Heart left ventricle (tissue), 16 donors: ENCODE measurements around the gene PRKAB2. TPM values are rescaled to one million over a fixed set of nuclear protein-coding genes. Genes with fewer than 3 reads are reported as not detected.

Experiments
- ATAC-seq, 4 donors: fragments of 200-7000 bp; cut with Tn5 transposase; one replicate each; pipeline ENCODE4 v1.9.1; 2020 to 2022; ENCODE audit warnings: moderate library complexity in 4 of 4, mild to moderate bottlenecking in 3 of 4, moderate number of reproducible peaks in 1 of 4
- DNase-seq, 5 donors: peaks; one replicate each; pipeline ENCODE4 v3.0.0-alpha.2; 2020
- H3K27ac ChIP-seq, 12 donors: fragments of 200-600 bp; sonication (generic) in 4 of 12; one replicate each; pipeline versions ENCODE4 v1.5.0 to v1.8.0; 2016 to 2022; ENCODE audit warnings: mild to moderate bottlenecking in 2 of 12
- H3K27me3 ChIP-seq, 9 donors: fragments of 200-600 bp; sonication (generic) in 2 of 9; one replicate each; pipeline versions ENCODE4 v1.5.1 to v1.8.0; 2016 to 2022; ENCODE audit warnings: mild to moderate bottlenecking in 3 of 9
- H3K36me3 ChIP-seq, 9 donors: fragments of 200-600 bp; sonication (generic) in 2 of 9; one replicate each; pipeline versions ENCODE4 v1.5.0 to v1.8.0; 2018 to 2022; ENCODE audit warnings: mild to moderate bottlenecking in 2 of 9
- H3K4me1 ChIP-seq, 12 donors: fragments of 200-600 bp; sonication (generic) in 4 of 12; one replicate each; pipeline versions ENCODE4 v1.5.0 to v1.8.0; 2016 to 2022; ENCODE audit warnings: mild to moderate bottlenecking in 3 of 12
- H3K4me3 ChIP-seq, 12 donors: fragments of 200-600 bp; sonication (generic) in 4 of 12; one replicate each; pipeline versions ENCODE4 v1.5.0 to v1.8.0; 2017 to 2022; ENCODE audit warnings: mild to moderate bottlenecking in 9 of 12, moderate library complexity in 4 of 12
- H3K9me3 ChIP-seq, 12 donors: fragments of 200-600 bp; sonication (generic) in 4 of 12; one replicate each; pipeline versions ENCODE4 v1.5.0 to v1.8.0; 2016 to 2022; ENCODE audit warnings: mild to moderate bottlenecking in 1 of 12
- POLR2A ChIP-seq, 2 donors: fragments of 450-650 bp; IDR thresholded peaks; one replicate each; pipeline ENCODE4 v1.6.1; 2017; ENCODE audit warnings: antibody characterized with exemption in 2 of 2, mild to moderate bottlenecking in 2 of 2, moderate library complexity in 2 of 2
- WGBS, 4 donors: extraction: QIAGEN DNeasy Blood & Tissue Kit in 2 of 4; methylation state at CpG; one replicate each; pipeline versions ENCODE4 v1.1.5 to v1.1.7; 2013 to 2018; 5-methylcytosine and 5-hydroxymethylcytosine counted together
- intact Hi-C, 10 donors: fragments of 100-400 bp; cut with DNase I; formaldehyde crosslinking; loops; one replicate each; pipeline versions ENCODE4 v1.11.1 to v1.14.2; 2022
- polyA plus RNA-seq, 2 donors: library from polyadenylated mRNA; stranded (reverse); fragments of 200-250 nt; gene quantifications; one replicate each; pipeline ENCODE4 v1.2.3, GENCODE V29; 2013
- total RNA-seq, 9 donors: library from RNA; depleted of rRNA in 2 of 9; stranded (reverse); fragments of >200 nt in 2 of 9; fragmentation: NEBNext Ultra II Directional in 3 of 9; extraction: Animal tissue kit (Norgen Biotek cat#: 25700) in 3 of 9; gene quantifications; one replicate each; pipeline versions ENCODE4 v1.1.0 to v1.2.4, GENCODE V29; 2016 to 2023
- TF ChIP-seq, protein P1 (sequence below), 12 donors: fragments of 200-600 bp; sonication (generic) in 4 of 12; IDR thresholded peaks; one replicate each; pipeline versions ENCODE4 v1.5.0 to v1.8.0; 2018 to 2022; ENCODE audit warnings: antibody characterized with exemption in 12 of 12, mild to moderate bottlenecking in 5 of 12
- donor health status: ischemic (EF 13 %, LVEDD 7.1; RV severe dilation, severe dysfunction).
- donor health status: healthy with polysubstance abuse.
- donor health status: DM: no; HTN: yes; CAD: no.
- donor health status: DM: no; HTN: no; CAD: no.
- donor health status: ischemic (EF 25% LVEDD 6.9; RV normal size, moderate dysfunction).
- donor health status: ischemic (EF 25% LVEDD 5.7; RV mildly dilated, moderate dysfunction).
- donor health status: healthy.
- donor health status: DM: yes; HTN: yes; CAD: no.
- donor health status: ischemic (EF 35%, LVEDD 5.7; RV mildly dilated, moderate dysfunction).
- donor health status: nonischemic (EF 11% LVEDD 7.7; RV severe dilation, severe dysfunction).
- donor health status: DM: yes; HTN: yes; CAD: no.
- donor health status: PGD.
- donor health status: ischemic (EF 29% LVEDD 5.4; RV normal size, mild dysfunction).
- donor health status: nonischemic (EF 23%, LVEDD 6.1; RV moderate dilation, normal function).

Gene PRKAB2
- total and polyA plus RNA-seq, 11 donors = 6.7 to 43.2 (median 27.5) TPM

DNA sequence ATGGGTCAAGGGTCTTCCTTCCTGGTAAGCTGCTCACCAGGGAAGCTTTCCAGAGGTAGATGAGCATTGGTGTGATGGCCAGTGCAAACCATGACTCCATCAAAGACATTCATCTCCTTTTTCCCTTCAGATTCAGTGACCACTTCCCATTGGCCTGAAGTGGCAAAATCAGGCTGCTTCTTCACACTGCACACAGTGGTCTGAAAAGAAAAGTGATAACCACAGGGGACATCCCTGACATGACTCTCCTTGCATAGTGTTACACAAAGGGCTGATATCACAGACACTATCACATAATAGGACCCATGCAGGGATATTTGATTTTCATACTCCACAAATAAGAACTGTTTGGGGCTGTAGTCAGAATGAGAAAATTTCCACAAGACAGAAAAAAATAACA, 41.0 kb upstream of the PRKAB2 start:
- H3K9me3 ChIP-seq = no peaks in the 10 kb centered on the region
- ATAC-seq = no peak

DNA sequence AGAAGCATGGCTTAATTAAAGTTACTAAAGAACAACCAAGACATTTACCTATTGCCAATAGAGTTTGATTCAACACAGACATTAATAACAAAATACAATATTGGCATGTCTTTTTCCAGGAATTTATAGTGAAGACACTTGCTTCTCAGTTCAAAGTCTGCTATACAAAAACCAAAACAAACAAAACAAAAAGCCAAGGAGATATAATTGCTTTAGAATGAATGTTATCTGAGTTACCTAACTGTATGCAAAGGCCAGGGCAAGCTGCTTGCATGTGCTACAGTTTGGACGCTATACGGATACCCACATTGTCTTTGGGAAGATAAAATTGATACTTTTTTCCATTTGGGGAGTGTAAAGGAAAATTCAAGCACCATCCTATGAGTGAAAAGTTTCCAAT, 39.3 kb upstream of the PRKAB2 start:
- ATAC-seq (no peak), DNase-seq (no peak)
- no peak for TF ChIP-seq POLR2A (IDR thresholded peaks at IDR 0.05)
- TF ChIP-seq, protein P1, sequence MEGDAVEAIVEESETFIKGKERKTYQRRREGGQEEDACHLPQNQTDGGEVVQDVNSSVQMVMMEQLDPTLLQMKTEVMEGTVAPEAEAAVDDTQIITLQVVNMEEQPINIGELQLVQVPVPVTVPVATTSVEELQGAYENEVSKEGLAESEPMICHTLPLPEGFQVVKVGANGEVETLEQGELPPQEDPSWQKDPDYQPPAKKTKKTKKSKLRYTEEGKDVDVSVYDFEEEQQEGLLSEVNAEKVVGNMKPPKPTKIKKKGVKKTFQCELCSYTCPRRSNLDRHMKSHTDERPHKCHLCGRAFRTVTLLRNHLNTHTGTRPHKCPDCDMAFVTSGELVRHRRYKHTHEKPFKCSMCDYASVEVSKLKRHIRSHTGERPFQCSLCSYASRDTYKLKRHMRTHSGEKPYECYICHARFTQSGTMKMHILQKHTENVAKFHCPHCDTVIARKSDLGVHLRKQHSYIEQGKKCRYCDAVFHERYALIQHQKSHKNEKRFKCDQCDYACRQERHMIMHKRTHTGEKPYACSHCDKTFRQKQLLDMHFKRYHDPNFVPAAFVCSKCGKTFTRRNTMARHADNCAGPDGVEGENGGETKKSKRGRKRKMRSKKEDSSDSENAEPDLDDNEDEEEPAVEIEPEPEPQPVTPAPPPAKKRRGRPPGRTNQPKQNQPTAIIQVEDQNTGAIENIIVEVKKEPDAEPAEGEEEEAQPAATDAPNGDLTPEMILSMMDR (IDR thresholded peaks at IDR 0.05) = no peak
- peaks cover 0 to 6% (median 0%) of the 10 kb centered on the region in 12 donors for H3K4me1 ChIP-seq
- H3K27ac ChIP-seq = no peak overlapping the region
- H3K36me3 ChIP-seq = peaks cover 0 to 36% (median 0%) of the 10 kb centered on the region in 9 donors
- no peaks in the 10 kb centered on the region for H3K9me3 ChIP-seq
- H3K27me3 ChIP-seq = no peaks in the 10 kb centered on the region
- no peak overlapping the region for H3K4me3 ChIP-seq
- 87 to 100% (median 93%) methylated on average over 2 of the region's 2 CpGs for WGBS, 4 donors
- intact Hi-C loops = no loop called here

More for the DNA sequence above, 41.0 kb upstream of the PRKAB2 start:
- Histone ChIP-seq H3K36me3 (peaks cover 0 to 30% (median 0%) of the 10 kb centered on the region in 9 donors), H3K27me3 (no peaks in the 10 kb centered on the region), H3K4me1 (peaks cover 0 to 6% (median 0%) of the 10 kb centered on the region in 12 donors), H3K4me3 (no peak overlapping the region), H3K27ac (no peak overlapping the region)
- TF ChIP-seq POLR2A (IDR thresholded peaks at IDR 0.05) = no peak
- TF ChIP-seq, protein P1 (IDR thresholded peaks at IDR 0.05) = no peak
- no peak for DNase-seq
- intact Hi-C loops = no loop called here

DNA sequence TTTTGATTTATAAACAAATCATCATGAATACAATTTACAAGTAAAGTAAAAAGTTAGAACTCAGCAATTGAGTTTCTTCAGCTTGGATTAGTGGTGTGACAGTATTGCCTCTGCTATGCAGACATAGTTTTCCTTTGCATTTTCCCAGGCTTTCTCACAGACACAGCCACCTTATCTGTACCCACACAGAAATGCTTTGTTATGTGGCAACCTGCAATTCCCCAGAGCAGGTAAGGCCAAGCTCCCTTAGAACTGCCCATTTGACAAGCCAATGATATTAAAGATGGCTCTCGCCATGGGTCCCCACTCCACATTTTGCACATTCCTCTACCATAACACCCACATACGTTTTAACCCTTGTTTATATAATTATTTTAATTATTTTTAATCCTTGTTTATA, 38.7 kb upstream of the PRKAB2 start:
- WGBS, 4 donors = 80 to 86% (median 83%) methylated on average over 2 of the region's 2 CpGs
- no peak overlapping the region for H3K4me3 ChIP-seq
- H3K27ac ChIP-seq = no peak overlapping the region
- H3K27me3 ChIP-seq = no peaks in the 10 kb centered on the region
- intact Hi-C loops = no loop called here
- H3K36me3 ChIP-seq = peaks cover 0 to 36% (median 0%) of the 10 kb centered on the region in 9 donors
- no peaks in the 10 kb centered on the region for H3K9me3 ChIP-seq
- DNase-seq (no peak), ATAC-seq (no peak)
- TF ChIP-seq, protein P1 (IDR thresholded peaks at IDR 0.05) = no peak
- TF ChIP-seq POLR2A (IDR thresholded peaks at IDR 0.05) = no peak
- H3K4me1 ChIP-seq = peaks cover 0 to 6% (median 0%) of the 10 kb centered on the region in 12 donors

DNA sequence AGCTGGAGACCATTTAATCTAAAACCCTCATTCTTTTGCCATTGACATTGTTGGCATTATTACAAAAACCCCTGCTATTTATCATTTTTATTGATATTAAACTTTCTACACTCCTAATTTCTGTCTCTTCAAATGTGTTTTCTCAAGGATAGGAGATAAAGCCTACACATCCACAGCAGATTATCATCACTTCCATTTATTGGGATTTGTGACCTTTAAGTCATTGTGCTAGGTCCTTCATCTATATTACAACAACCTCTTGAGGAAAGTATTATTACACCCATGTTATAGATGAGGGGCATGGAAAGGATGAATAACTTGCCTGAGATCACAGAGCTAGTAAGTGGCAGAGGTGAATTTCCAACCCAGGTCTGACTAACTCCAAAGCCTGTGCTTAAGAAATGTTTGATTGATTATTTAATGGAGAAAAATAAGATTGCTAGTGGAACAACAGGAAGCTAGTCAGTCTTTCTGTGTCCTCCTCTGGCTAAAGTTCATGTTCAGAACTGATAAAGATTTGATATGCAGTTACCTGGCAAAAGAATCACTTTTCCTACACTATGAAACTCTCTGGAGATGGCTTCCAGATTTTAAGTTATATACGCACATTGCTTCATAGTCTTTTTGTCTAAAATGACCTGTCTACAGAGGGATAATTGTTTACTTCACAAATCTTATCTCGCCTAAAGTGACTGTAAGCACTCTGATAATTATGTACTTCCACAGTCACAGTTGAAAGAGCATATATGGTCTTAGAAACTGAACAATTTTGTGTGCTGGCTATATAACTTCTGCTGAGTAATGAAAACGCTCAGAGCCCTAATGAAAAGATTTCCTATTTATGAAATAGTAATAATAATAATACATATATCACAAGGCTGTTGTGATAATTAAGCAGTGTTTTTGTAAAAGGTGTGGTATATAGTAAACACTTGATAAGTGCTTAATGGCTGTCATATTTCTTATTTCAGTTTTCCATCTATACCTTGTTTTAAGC, 37.9 kb upstream of the PRKAB2 start:
- WGBS, 4 donors = 92 to 94% (median 93%) methylated on average over 3 of the region's 3 CpGs

More for the DNA sequence above, 37.9 kb upstream of the PRKAB2 start:
- no peak for DNase-seq
- Histone ChIP-seq H3K4me1 (peaks cover 0 to 4% (median 0%) of the 10 kb centered on the region in 12 donors), H3K4me3 (no peak overlapping the region), H3K27me3 (no peaks in the 10 kb centered on the region), H3K9me3 (no peaks in the 10 kb centered on the region), H3K27ac (no peak overlapping the region), H3K36me3 (peaks cover 0 to 36% (median 0%) of the 10 kb centered on the region in 9 donors)
- intact Hi-C loops = no loop called here
- no peak for TF ChIP-seq POLR2A (IDR thresholded peaks at IDR 0.05)
- TF ChIP-seq, protein P1 (IDR thresholded peaks at IDR 0.05) = no peak
- no peak for ATAC-seq
